ENCODE results near the gene TRIOBP. TPM values are rescaled to one million over a fixed set of nuclear protein-coding genes. Genes with fewer than 3 reads are reported as not detected.

TRIOBP gene
- total and polyA plus RNA-seq, 2 of the 13 experiments (the other 11 are each of a cell fraction or from before 2014, with no cell fraction given): 6.1 to 15.4 TPM

- Histone ChIP-seq H2AFZ (ENCODE audit: low read length) (no peak overlapping the region), H4K20me1 (ENCODE audit: insufficient read depth, low read length) (no peaks in the 10 kb centered on the region), H3K4me1 (ENCODE audit: insufficient read depth, low read length) (peaks cover 46% of the 10 kb centered on the region), H3K27ac (ENCODE audit: extremely low read length, insufficient read depth, low read length) (peak overlapping the region; percentile 33), H3K9ac (ENCODE audit: insufficient read depth, low read depth, low read length) (peak overlapping the region; percentile 71), H3K9me3 (ENCODE audit: low read length) (no peaks in the 10 kb centered on the region), H3K27me3 (ENCODE audit: control insufficient read depth in 1 of 2, insufficient read depth in 2 of 2, low read length in 2 of 2) (no peaks in the 10 kb centered on the region), H3K79me2 (ENCODE audit: insufficient read depth, low read length) (no peaks in the 10 kb centered on the region), H3K4me2 (ENCODE audit: low read depth, low read length) (peak overlapping the region; percentile 96), H3K36me3 (replicated peaks in 1 of 2; ENCODE audit: control insufficient read depth in 1 of 2, insufficient read depth in 2 of 2, low read length in 2 of 2) (peaks cover 0 to 2% of the 10 kb centered on the region in 2 experiments; a peak in 1 of 5 replicates), H3K4me3 (replicated peaks in 1 of 3; ENCODE audit: insufficient read depth in 1 of 3, low read depth in 2 of 3, low read length in 3 of 3) (peak overlapping the region; percentile 57 to 71 (median 59))
- intact Hi-C loops (cut with micrococcal nuclease; ENCODE audit: unreplicated experiment) (no loop called here), in situ Hi-C loops (cut with HindIII; ENCODE audit: extremely low pct_ligation_motif_present, low pct_unique_long_range_greater_than_20kb) (no loop called here)
- ATAC-seq (peak; percentile 17), FAIRE-seq (no peak), DNase-seq (ENCODE audit: low spot score) (no peak)
- ChIA-PET POLR2A (interaction anchor here (1.1 to 6.0 kb wide), 4 partner anchors 9 to 68 kb away, joined by 4 to 120 read pairs (median 20); partner anchors contain the start of genes NOL12 and PDXP), CTCF (ENCODE audit: low intra/inter-chr PET ratio, low total read pairs) (no interaction called here)
- 5% methylated on average over 12 of the region's 17 CpGs for WGBS (ENCODE audit: low lambda C conversion rate)
- TSS peak; percentile 64 for BruUV-seq (replicated peaks)
- TF ChIP-seq HNRNPL (IDR thresholded peaks at IDR 0.05; ENCODE audit: low read depth, low read length): peak; percentile 77
- TF ChIP-seq YEATS4 (CRISPR knock-in tag; IDR thresholded peaks at IDR 0.05; ENCODE audit: borderline replicate concordance): 0 out of 2 replicates have a peak, but pooled peaks have one; percentile 3
- TF ChIP-seq ZNF652 (CRISPR knock-in tag; IDR thresholded peaks at IDR 0.05; ENCODE audit: borderline replicate concordance, low read depth): peak; percentile 61; the same call in 1 of the 2 replicates
- no peak for TF ChIP-seq SRF (IDR thresholded peaks at IDR 0.05; ENCODE audit: low read depth, low read length)
- TF ChIP-seq AGO2 (optimal IDR thresholded peaks at IDR 0.05; ENCODE audit: low read depth, low read length): peak; percentile 7
- 0 out of 2 replicates have a peak, but pooled peaks have one; percentile 23 for TF ChIP-seq ZMYM3 (CRISPR knock-in tag; IDR thresholded peaks at IDR 0.05)
- no peak for TF ChIP-seq TSC22D2 (CRISPR knock-in tag; IDR thresholded peaks at IDR 0.05; ENCODE audit: borderline replicate concordance)
Observed at GRCh38 chr22:37675930-37676735, 20.7 kb upstream of the TRIOBP start.
